GM06990 (cell line): ENCODE data around the gene CHRNA7.

Source experiments
- DNase-seq: peaks from one replicate; pipeline ENCODE4 v3.0.0-alpha.2; 2011; ENCODE audit not compliant: insufficient read length; ENCODE audit errors: extremely low read depth
- H3K27me3 ChIP-seq: replicated peaks from 2 replicates; pipeline ENCODE4 v1.6.0; 2011; ENCODE audit warnings: low read length; ENCODE audit not compliant: control insufficient read depth, insufficient read depth
- H3K36me3 ChIP-seq: 2 replicates; pipeline ENCODE4 v1.5.1; 2011; ENCODE audit warnings: low read length; ENCODE audit not compliant: control insufficient read depth, insufficient read depth
- H3K4me3 ChIP-seq: replicated peaks from 2 replicates; pipeline ENCODE4 v1.5.1; 2011; ENCODE audit warnings: low read depth, mild to moderate bottlenecking, control low read depth, low read length
- TF ChIP-seq, protein P1 (sequence below): IDR thresholded peaks from 2 replicates; pipeline ENCODE4 v1.5.1; 2011; ENCODE audit warnings: low read length, control low read depth, mild to moderate bottlenecking, inconsistent platforms; ENCODE audit not compliant: insufficient read depth, poor library complexity, severe bottlenecking

Gene CHRNA7

DNA sequence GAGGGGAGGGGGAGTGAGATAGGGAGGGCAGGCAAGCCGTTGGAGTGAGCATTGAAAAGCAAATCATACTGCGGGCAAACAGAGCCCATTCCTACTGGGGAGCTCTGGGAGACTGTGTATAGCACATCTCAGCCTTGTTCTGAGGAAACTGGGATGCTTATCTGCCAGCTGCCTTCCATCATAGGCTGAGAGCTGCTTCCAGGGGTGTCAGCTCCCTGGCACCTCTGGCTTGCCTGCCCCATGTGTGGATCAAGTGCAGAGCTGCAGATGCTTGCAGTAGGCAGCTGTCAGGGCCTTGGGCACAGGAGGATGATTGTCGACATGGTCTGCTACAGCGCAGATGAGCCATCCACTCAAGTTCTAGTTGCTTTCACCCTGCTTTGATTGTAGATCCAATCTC, 86.8 kb downstream of the CHRNA7 start:
- Histone ChIP-seq H3K36me3 (no peaks in the 10 kb centered on the region), H3K4me3 (no peak overlapping the region)
- TF ChIP-seq, protein P1, sequence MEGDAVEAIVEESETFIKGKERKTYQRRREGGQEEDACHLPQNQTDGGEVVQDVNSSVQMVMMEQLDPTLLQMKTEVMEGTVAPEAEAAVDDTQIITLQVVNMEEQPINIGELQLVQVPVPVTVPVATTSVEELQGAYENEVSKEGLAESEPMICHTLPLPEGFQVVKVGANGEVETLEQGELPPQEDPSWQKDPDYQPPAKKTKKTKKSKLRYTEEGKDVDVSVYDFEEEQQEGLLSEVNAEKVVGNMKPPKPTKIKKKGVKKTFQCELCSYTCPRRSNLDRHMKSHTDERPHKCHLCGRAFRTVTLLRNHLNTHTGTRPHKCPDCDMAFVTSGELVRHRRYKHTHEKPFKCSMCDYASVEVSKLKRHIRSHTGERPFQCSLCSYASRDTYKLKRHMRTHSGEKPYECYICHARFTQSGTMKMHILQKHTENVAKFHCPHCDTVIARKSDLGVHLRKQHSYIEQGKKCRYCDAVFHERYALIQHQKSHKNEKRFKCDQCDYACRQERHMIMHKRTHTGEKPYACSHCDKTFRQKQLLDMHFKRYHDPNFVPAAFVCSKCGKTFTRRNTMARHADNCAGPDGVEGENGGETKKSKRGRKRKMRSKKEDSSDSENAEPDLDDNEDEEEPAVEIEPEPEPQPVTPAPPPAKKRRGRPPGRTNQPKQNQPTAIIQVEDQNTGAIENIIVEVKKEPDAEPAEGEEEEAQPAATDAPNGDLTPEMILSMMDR: no peak

DNA sequence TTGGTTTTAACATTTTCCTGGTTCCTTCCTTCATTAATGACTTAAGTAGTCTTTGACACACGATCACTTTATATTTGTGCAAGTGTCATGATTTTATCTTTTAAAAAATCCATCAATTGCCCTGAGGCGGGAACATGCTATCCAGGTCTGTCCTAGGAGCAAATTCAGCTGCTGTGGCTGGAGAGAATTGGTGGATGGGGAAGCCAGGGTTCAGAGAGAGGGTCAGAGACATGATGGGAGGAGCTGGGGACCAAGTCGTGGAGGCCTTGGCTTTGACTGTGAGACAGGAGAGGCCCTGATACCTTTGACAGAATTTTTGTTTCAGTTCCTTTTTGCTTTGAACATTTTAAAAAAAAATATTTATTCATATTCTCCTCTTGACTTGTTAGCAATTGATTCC, 89.0 kb downstream of the CHRNA7 start:
- Histone ChIP-seq H3K27me3 (no peaks in the 10 kb centered on the region; the same call in 1 of the 2 replicates), H3K4me3 (no peak overlapping the region), H3K36me3 (no peaks in the 10 kb centered on the region)
- TF ChIP-seq, protein P1: no peak
- no peak for DNase-seq

More for the DNA sequence above, 86.8 kb downstream of the CHRNA7 start:
- H3K27me3 ChIP-seq: no peaks in the 10 kb centered on the region; the same call in 1 of the 2 replicates
- no peak for DNase-seq

DNA sequence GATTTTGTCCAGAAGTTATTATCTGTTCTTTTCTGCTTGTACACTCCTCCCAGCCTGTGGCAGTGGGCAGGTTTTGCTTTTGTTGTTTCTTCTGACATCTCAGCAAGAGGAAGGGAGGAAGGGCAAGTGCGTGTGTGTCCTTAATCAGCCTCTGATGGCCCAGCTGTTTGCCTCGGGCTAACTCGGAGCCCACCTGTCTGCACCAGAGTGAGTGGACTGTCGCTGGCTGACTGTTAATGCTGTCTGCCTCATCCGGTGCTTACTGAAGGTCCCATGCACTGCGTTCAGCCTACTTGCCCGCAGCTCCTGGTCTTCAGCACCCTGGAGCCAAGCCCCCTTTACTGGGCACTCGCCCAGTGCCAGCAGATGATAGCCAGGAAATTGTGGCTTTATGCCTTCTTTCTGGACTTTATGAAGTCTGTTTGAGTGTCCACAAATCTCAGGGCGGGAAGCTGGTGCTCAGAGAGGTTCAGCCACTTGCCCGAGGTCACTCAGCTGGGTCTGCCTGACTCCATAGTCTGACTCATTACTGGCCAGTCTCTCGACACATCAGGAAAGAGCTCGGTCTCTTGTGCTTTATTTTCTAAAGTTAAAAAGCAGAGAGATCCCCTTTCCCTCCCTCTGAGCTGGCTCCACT, 89.5 kb downstream of the CHRNA7 start:
- Histone ChIP-seq H3K36me3 (no peaks in the 10 kb centered on the region), H3K27me3 (no peaks in the 10 kb centered on the region; the same call in 1 of the 2 replicates), H3K4me3 (no peak overlapping the region)
- DNase-seq: no peak
- TF ChIP-seq, protein P1: no peak

DNA sequence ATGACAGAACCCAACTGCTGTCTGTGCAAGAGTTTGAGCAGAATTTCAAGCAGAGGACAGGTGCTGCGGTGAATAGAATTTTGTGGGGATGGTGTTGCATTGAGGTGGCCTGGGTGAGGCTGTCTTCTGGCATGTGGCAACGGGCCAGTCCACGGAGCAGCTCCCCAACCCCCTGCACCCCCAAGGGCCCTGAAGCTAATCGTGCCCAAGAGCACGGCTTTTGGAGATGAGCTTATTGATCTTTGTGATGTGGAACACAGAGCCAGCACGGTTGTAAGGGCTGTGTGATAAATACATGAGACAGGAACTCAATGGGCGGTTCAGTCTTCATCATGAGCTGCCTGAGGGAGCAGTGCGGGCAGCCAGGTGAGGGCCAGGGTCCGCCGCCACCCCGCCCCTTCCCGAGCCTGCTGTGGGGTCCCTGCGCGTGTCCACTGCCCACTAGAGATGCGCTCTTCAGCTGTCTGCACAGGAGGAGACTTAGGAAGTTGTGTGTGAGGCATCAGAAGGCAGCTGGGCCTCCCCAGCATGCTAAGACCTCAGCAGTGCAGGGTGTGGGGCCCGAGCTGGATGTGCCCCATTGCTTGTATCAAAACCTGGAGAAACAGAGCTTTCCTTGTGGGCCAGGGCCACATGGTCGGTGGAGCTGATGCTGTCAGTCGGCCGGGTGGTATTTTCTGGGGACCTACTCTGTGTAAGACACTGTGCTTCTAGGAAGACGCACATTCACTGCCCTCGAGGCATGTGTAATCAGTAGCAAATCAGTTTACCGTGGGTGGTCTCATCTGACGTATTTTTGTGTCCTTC, 90.5 kb downstream of the CHRNA7 start:
- H3K27me3 ChIP-seq: no peaks in the 10 kb centered on the region; the same call in 1 of the 2 replicates
- TF ChIP-seq, protein P1: no peak
- no peak overlapping the region for H3K4me3 ChIP-seq
- H3K36me3 ChIP-seq: no peaks in the 10 kb centered on the region
- no peak for DNase-seq

DNA sequence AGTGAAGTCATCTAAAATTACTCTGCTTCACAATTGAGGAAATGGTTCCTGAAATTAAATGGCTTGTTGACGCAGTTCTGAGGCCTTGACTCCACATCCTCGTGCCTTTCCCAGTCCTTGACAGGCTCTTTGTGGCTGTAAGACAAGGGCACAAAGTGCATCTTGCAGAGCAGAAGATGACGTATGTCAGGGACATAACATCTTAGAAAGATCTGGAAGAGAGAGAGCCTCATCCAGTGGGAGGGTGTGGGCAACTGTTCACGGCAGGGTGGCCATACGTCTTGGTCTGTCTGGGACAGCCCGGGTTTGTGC, 91.0 kb downstream of the CHRNA7 start:
- DNase-seq: no peak
- no peaks in the 10 kb centered on the region for H3K36me3 ChIP-seq
- TF ChIP-seq, protein P1: no peak
- H3K4me3 ChIP-seq: no peak overlapping the region
- no peaks in the 10 kb centered on the region; the same call in 1 of the 2 replicates for H3K27me3 ChIP-seq
